Gastrocnemius medialis (tissue), 4 donors: ENCODE data around the gene SRPRB. TPM values are rescaled to one million over a fixed set of nuclear protein-coding genes. Genes with fewer than 3 reads are reported as not detected.

Experiments used
- ATAC-seq, 2 donors: fragments of 150-250 bp; one replicate each; pipeline ENCODE4 v1.9.1; 2016
- DNase-seq, 2 donors: peaks; one replicate each; pipeline ENCODE4 v3.0.0-alpha.2; 2019
- H3K27ac ChIP-seq, 4 donors: fragments of 200-600 bp; sonication (generic); 1 replicate in 1 of 4; 2 replicates in 3 of 4; pipeline ENCODE4 v1.5.1; 2016 to 2018; ENCODE audit warnings: mild to moderate bottlenecking in 2 of 4, moderate library complexity in 1 of 4
- H3K27me3 ChIP-seq, 3 donors: fragments of 200-600 bp; sonication (generic) in 2 of 3; 1 replicate in 1 of 3; 2 replicates in 2 of 3; pipeline versions ENCODE4 v1.5.1 to v1.6.0; 2016 to 2019; ENCODE audit warnings: mild to moderate bottlenecking in 1 of 3, moderate library complexity in 1 of 3
- H3K36me3 ChIP-seq, 2 donors: fragments of 200-600 bp; sonication (generic) in 1 of 2; one replicate each; pipeline ENCODE4 v1.5.1; 2017 to 2018
- H3K4me1 ChIP-seq, 2 donors: fragments of 200-600 bp; sonication (generic) in 1 of 2; one replicate each; pipeline ENCODE4 v1.5.1; 2016 to 2017; ENCODE audit warnings: mild to moderate bottlenecking in 2 of 2
- H3K4me3 ChIP-seq, 4 donors: fragments of 200-600 bp; sonication (generic) in 3 of 4; 1 replicate in 1 of 4; 2 replicates in 3 of 4; pipeline ENCODE4 v1.5.1; 2016 to 2019; ENCODE audit warnings: mild to moderate bottlenecking in 2 of 4
- H3K9me3 ChIP-seq, 3 donors: fragments of 200-600 bp; sonication (generic) in 2 of 3; 1 replicate in 1 of 3; 2 replicates in 2 of 3; pipeline ENCODE4 v1.5.1; 2016 to 2019
- CTCF ChIP-seq, 5 experiments: fragments of 450-650 bp in 3 of 5; fragments of 200-600 bp in 2 of 5; sonication (generic) in 2 of 5; IDR thresholded peaks in 4 of 5; conservative IDR thresholded peaks in 1 of 5; 1 replicate in 4 of 5; 2 replicates in 1 of 5; pipeline ENCODE4 v1.5.1; 2016 to 2019; ENCODE audit warnings: antibody characterized with exemption in 5 of 5, mild to moderate bottlenecking in 3 of 5, moderate library complexity in 3 of 5
- POLR2A ChIP-seq, 2 donors: fragments of 450-650 bp; IDR thresholded peaks; one replicate each; pipeline ENCODE4 v1.6.1; 2017; ENCODE audit warnings: antibody characterized with exemption in 2 of 2, mild to moderate bottlenecking in 2 of 2, moderate library complexity in 2 of 2
- in situ Hi-C, 4 donors: fragments of 200-750 bp; cut with MboI; loops; one replicate each; pipeline versions ENCODE4 v1.15.0 to v1.8.0; 2017; ENCODE audit warnings: low sequenced_read_pairs in 4 of 4
- intact Hi-C: fragments of 100-400 bp; cut with DNase I; formaldehyde crosslinking; loops from one replicate; pipeline ENCODE4 v1.15.1; 2023; ENCODE audit warnings: low total_unique reads
- total RNA-seq, 4 donors: library from RNA; depleted of rRNA; stranded (reverse); fragments of >200 nt; gene quantifications; one replicate each; pipeline versions ENCODE4 v1.1.0 to v1.2.3, GENCODE V29; 2016

Gene SRPRB
- total RNA-seq, 4 donors from 2014 or later, result 19.0 to 22.3 (median 20.6) TPM

DNA sequence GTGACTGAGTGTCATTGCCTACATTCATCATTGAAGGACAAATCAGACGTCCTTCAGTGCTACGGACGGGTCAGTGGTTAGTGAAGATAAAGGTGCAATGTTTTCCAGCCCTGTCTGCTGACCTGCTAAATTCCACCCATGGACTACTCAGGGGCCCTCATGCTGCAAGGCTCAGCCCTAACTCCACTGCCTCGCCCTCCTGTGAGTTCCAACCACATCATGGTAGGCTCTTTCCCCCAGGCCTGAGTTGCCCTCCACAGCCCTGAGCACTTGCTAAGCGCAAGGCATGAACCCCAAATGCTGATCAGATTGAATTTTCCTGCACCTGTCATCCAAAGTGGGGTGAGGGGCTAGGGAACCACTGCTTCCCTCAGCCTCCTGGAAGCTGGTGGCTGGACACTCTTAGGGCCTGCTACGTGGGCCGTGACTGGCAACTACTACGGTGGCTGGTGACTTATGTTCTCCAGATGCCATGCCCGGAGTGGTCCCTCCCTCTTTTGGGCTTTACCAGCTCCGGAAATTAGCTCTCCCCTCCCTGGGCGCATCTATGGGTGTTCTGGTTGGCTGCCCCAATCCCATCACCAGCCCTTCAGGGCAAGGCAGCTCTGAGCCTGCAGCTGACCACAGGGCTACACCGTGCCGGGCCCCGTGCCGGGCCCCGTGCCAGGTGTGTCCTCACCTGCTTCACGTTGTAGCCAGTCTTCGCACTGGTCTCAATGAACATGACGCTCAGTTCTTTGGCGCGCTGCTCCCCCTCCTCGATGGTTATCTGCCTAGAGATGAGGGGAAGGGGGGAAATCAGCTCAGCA is 32.1 kb downstream of the SRPRB start:
- TF ChIP-seq CTCF (IDR thresholded peaks at IDR 0.05 in 4 of 5, conservative IDR thresholded peaks at IDR 0.05 in 1 of 5), result no peak
- TF ChIP-seq POLR2A (IDR thresholded peaks at IDR 0.05), result no peak
- in situ Hi-C loops (no loop called here), intact Hi-C loops (no loop called here)
- no peak for DNase-seq
- no peak for ATAC-seq
- Histone ChIP-seq H3K9me3 (no peaks in the 10 kb centered on the region), H3K27me3 (no peaks in the 10 kb centered on the region), H3K36me3 (no peaks in the 10 kb centered on the region), H3K27ac (no peak overlapping the region), H3K4me3 (no peak overlapping the region), H3K4me1 (no peaks in the 10 kb centered on the region)

DNA sequence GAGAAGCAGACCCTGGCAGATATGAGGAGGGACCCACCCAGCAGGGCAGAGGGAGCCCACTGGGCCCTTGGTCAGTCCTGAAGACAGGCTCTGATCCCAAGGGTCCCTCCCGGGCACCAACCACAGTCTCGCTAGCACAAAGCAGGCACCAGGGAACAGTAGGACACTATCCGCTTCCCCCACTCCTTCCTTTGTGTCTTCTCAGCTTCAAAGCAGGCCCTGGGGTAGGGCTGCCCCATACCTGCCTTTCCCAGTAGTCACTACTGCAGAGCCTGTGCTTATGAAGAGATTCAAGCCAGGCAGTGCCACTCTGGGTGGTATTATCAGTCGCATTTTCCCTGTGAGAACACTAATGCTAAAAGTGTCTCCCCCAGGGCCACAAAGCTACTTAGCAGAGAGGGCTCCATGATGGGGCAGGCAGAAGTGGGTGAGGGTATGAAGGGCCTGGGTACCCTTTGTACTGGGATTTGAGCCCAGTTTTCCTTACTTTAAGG is 32.7 kb downstream of the SRPRB start:
- H3K36me3 ChIP-seq, result no peaks in the 10 kb centered on the region

DNA sequence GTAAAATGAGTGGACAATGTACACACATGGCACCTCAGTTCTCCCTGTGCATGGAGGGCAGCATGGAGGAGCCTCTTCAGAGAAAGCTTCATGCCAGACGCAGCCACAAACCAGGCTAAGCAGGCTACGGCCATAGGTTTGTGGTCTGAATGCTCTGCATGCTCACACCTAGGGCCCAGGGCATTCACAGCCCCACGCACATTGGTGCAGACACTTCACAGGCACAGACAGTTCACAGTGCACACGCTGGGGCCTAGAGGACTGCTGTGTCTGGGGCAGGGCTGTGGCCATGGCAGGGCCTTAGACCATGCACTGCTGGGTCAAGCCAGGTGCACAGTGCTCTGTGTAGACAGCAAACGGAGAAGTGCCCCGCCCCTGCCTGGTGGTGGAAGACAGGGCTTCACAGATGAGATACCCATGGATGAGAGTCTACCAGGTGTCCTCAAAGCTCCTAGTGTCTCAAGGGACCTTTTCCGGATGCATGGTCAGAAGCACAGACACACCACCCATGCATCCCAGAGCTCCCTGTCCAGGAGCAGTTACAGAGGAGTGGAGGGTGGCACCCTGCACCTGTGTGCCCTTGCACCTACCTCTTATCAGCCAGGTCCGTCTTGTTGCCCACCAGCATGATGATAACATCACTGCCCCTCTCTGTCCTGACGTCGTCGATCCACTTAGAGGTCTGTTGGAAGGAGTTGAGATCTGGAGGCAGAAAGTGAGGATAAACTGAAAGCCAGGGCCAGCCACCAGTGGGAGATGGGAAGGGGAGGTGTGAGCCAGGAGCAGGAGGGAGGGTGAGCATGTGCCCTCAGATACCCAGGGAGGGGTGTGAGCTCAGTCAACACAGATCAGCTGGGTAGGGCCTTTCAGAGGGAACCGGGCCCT is 33.5 kb downstream of the SRPRB start:
- Histone ChIP-seq H3K4me1 (no peaks in the 10 kb centered on the region), H3K27me3 (no peaks in the 10 kb centered on the region), H3K4me3 (no peak overlapping the region), H3K9me3 (no peaks in the 10 kb centered on the region), H3K27ac (no peak overlapping the region), H3K36me3 (no peaks in the 10 kb centered on the region)
- TF ChIP-seq CTCF (IDR thresholded peaks at IDR 0.05 in 4 of 5, conservative IDR thresholded peaks at IDR 0.05 in 1 of 5), result no peak
- no peak for TF ChIP-seq POLR2A (IDR thresholded peaks at IDR 0.05)
- in situ Hi-C loops (no loop called here), intact Hi-C loops (no loop called here)
- DNase-seq, result no peak
- no peak for ATAC-seq

More for the DNA sequence above, 32.7 kb downstream of the SRPRB start:
- in situ Hi-C loops (no loop called here), intact Hi-C loops (no loop called here)
- ATAC-seq (no peak), DNase-seq (no peak)
- no peak for TF ChIP-seq POLR2A (IDR thresholded peaks at IDR 0.05)
- no peak for TF ChIP-seq CTCF (IDR thresholded peaks at IDR 0.05 in 4 of 5, conservative IDR thresholded peaks at IDR 0.05 in 1 of 5)
- Histone ChIP-seq H3K4me3 (no peak overlapping the region), H3K4me1 (no peaks in the 10 kb centered on the region), H3K27me3 (no peaks in the 10 kb centered on the region), H3K27ac (no peak overlapping the region), H3K9me3 (no peaks in the 10 kb centered on the region)

- Histone ChIP-seq H3K4me1 (no peaks in the 10 kb centered on the region), H3K9me3 (no peaks in the 10 kb centered on the region), H3K36me3 (no peaks in the 10 kb centered on the region), H3K27ac (no peak overlapping the region), H3K4me3 (no peak overlapping the region), H3K27me3 (no peaks in the 10 kb centered on the region)
- DNase-seq, result no peak
- intact Hi-C loops, result no loop called here
- TF ChIP-seq POLR2A (IDR thresholded peaks at IDR 0.05), result no peak
- TF ChIP-seq CTCF (IDR thresholded peaks at IDR 0.05 in 4 of 5, conservative IDR thresholded peaks at IDR 0.05 in 1 of 5), result no peak
- no peak for ATAC-seq
- in situ Hi-C loops, result no loop called here
These were observed 34.6 kb downstream of the SRPRB start for GRCh38 chr3:133840055-133840737.
